Calu3 (cell line): ENCODE measurements around the gene BLOC1S4. TPM values are rescaled to one million over a fixed set of nuclear protein-coding genes. Genes with fewer than 3 reads are reported as not detected.

ENCODE experiments used
- BruUV-seq: library from RNA; stranded (reverse); fragments of 400-500 nt; replicated peaks from 2 replicates; lab custom pipeline; 2021; lab: Mats Ljungman, UMichigan
- CTCF ChIA-PET: fragments of 300-600 bp; sonication (Branson Sonifier 250); formaldehyde crosslinking; loops from one replicate; lab custom pipeline; 2022; ENCODE audit warnings: antibody characterized with exemption; lab: Charles Lee
- DNase-seq: peaks from one replicate; pipeline ENCODE4 v3.0.0; 2022
- H3K27ac Mint-ChIP-seq: one replicate; pipeline ENCODE4 v1.8.0; 2022; ENCODE audit warnings: mixed read lengths; ENCODE audit not compliant: unreplicated experiment
- H3K27me3 Mint-ChIP-seq: one replicate; pipeline ENCODE4 v1.8.0; 2022; ENCODE audit warnings: mixed read lengths; ENCODE audit not compliant: unreplicated experiment
- H3K36me3 Mint-ChIP-seq: one replicate; pipeline ENCODE4 v1.8.0; 2022; ENCODE audit warnings: mild to moderate bottlenecking, moderate library complexity, mixed read lengths; ENCODE audit not compliant: insufficient read depth, unreplicated experiment
- H3K4me1 Mint-ChIP-seq: one replicate; pipeline ENCODE4 v1.8.0; 2022; ENCODE audit warnings: mild to moderate bottlenecking, low read depth, mixed read lengths; ENCODE audit not compliant: unreplicated experiment
- H3K4me3 Mint-ChIP-seq: one replicate; pipeline ENCODE4 v1.8.0; 2022; ENCODE audit warnings: mild to moderate bottlenecking, low read depth, moderate library complexity, mixed read lengths; ENCODE audit not compliant: unreplicated experiment
- H3K9me3 Mint-ChIP-seq: one replicate; pipeline ENCODE4 v1.8.0; 2022; ENCODE audit warnings: low read depth, mixed read lengths; ENCODE audit not compliant: unreplicated experiment
- intact Hi-C: fragments of 100-400 bp; cut with micrococcal nuclease; formaldehyde crosslinking; loops from one replicate; pipeline ENCODE4 v1.10.0; 2022; ENCODE audit not compliant: unreplicated experiment
- total RNA-seq: library from RNA; stranded (reverse); gene quantifications from 2 replicates; pipeline ENCODE4 v1.2.3, GENCODE V29; 2022
- TF ChIP-seq, protein P1 (sequence below): fragments of 200-600 bp; IDR thresholded peaks from one replicate; pipeline ENCODE4 v1.8.0; 2022; ENCODE audit warnings: antibody characterized with exemption; ENCODE audit not compliant: unreplicated experiment

The BLOC1S4 gene
- total RNA-seq, 1 experiment from 2014 or later = 9.2 TPM

DNA sequence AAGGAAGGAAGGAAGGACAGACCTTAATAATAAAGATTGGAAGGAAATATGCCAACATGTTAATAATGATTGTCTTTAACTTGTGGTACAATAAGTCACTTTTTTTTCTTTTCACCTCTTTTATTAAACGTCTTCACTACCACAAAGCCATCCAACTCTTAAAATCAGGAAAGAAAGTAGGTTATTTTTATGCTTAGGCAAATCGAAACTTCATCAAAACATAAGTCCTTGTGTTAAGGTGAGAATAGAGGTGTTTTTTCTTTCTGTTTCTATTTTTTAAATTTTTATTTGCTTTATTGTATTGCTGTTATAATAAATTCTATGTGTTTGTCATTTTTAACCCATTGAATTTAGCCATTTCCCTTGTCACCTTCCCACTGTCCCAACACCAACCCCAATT lies 26.5 kb downstream of the BLOC1S4 start:
- H3K27ac Mint-ChIP-seq = no peak overlapping the region
- H3K4me1 Mint-ChIP-seq = peaks cover 13% of the 10 kb centered on the region
- no peak overlapping the region for H3K4me3 Mint-ChIP-seq
- CTCF ChIA-PET = no interaction called here
- no peaks in the 10 kb centered on the region for H3K9me3 Mint-ChIP-seq
- intact Hi-C loops = no loop called here
- no peak for DNase-seq
- BruUV-seq = no TSS peak
- H3K27me3 Mint-ChIP-seq = no peaks in the 10 kb centered on the region
- H3K36me3 Mint-ChIP-seq = no peaks in the 10 kb centered on the region
- TF ChIP-seq, protein P1, sequence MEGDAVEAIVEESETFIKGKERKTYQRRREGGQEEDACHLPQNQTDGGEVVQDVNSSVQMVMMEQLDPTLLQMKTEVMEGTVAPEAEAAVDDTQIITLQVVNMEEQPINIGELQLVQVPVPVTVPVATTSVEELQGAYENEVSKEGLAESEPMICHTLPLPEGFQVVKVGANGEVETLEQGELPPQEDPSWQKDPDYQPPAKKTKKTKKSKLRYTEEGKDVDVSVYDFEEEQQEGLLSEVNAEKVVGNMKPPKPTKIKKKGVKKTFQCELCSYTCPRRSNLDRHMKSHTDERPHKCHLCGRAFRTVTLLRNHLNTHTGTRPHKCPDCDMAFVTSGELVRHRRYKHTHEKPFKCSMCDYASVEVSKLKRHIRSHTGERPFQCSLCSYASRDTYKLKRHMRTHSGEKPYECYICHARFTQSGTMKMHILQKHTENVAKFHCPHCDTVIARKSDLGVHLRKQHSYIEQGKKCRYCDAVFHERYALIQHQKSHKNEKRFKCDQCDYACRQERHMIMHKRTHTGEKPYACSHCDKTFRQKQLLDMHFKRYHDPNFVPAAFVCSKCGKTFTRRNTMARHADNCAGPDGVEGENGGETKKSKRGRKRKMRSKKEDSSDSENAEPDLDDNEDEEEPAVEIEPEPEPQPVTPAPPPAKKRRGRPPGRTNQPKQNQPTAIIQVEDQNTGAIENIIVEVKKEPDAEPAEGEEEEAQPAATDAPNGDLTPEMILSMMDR = no peak

DNA sequence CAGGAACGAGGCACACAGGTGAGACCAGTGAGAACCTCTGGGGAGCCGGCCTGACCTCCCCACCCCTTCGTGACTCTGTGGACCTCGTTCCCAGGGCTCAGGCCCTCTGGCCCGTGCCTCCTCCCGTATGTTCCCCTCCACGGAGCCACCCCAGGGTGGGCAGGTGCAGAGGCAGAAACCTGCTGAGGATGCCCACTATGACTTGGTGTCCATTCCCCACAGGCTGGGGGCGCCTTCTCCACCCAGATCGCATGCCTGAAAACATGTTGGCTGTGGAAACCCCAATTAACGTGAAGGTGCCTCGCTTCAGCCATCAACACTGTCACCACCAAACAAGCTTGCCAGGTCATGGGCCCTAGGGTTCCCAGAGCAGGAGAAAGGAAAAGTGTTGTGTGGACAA lies 27.0 kb downstream of the BLOC1S4 start:
- CTCF ChIA-PET = interaction anchor here (0.6 kb wide), 2 partner anchors 10 to 325 kb away, joined by 4 read pairs; partner anchors contain the start of gene GRPEL1
- no TSS peak for BruUV-seq

GRCh38 chr4:6746721-6747293 lies 30.8 kb downstream of the BLOC1S4 start:
- peak overlapping the region; percentile 30 for H3K27ac Mint-ChIP-seq
- TF ChIP-seq, protein P1 = no peak
- intact Hi-C loops = no loop called here
- no peaks in the 10 kb centered on the region for H3K27me3 Mint-ChIP-seq
- CTCF ChIA-PET = no interaction called here
- DNase-seq = peak; percentile 55
- peaks cover 34% of the 10 kb centered on the region for H3K4me1 Mint-ChIP-seq
- no peaks in the 10 kb centered on the region for H3K9me3 Mint-ChIP-seq
- H3K36me3 Mint-ChIP-seq = no peaks in the 10 kb centered on the region
- BruUV-seq = no TSS peak
- H3K4me3 Mint-ChIP-seq = peak overlapping the region; percentile 18

More for the DNA sequence above, 27.0 kb downstream of the BLOC1S4 start:
- H3K4me3 Mint-ChIP-seq = no peak overlapping the region
- TF ChIP-seq, protein P1 = no peak
- DNase-seq = no peak
- peaks cover 17% of the 10 kb centered on the region for H3K4me1 Mint-ChIP-seq
- H3K27ac Mint-ChIP-seq = no peak overlapping the region
- H3K9me3 Mint-ChIP-seq = no peaks in the 10 kb centered on the region
- intact Hi-C loops = no loop called here
- no peaks in the 10 kb centered on the region for H3K36me3 Mint-ChIP-seq
- no peaks in the 10 kb centered on the region for H3K27me3 Mint-ChIP-seq

- no peaks in the 10 kb centered on the region for H3K27me3 Mint-ChIP-seq
- DNase-seq = peak; percentile 44
- peaks cover 40% of the 10 kb centered on the region for H3K4me1 Mint-ChIP-seq
- peak overlapping the region; percentile 30 for H3K27ac Mint-ChIP-seq
- peaks cover 1% of the 10 kb centered on the region for H3K36me3 Mint-ChIP-seq
- no TSS peak for BruUV-seq
- CTCF ChIA-PET = no interaction called here
- peak overlapping the region; percentile 18 for H3K4me3 Mint-ChIP-seq
- TF ChIP-seq, protein P1 = no peak
- H3K9me3 Mint-ChIP-seq = no peaks in the 10 kb centered on the region
- intact Hi-C loops = no loop called here
Observed at GRCh38 chr4:6747294-6748051, 31.5 kb downstream of the BLOC1S4 start.
